ENCODE results near the gene MPP1.
"Not testable (repeated sequence)": the region's sequence is repeated elsewhere in the genome, so short reads cannot be mapped to it uniquely, and the experiment has no call there.

Gene MPP1

DNA sequence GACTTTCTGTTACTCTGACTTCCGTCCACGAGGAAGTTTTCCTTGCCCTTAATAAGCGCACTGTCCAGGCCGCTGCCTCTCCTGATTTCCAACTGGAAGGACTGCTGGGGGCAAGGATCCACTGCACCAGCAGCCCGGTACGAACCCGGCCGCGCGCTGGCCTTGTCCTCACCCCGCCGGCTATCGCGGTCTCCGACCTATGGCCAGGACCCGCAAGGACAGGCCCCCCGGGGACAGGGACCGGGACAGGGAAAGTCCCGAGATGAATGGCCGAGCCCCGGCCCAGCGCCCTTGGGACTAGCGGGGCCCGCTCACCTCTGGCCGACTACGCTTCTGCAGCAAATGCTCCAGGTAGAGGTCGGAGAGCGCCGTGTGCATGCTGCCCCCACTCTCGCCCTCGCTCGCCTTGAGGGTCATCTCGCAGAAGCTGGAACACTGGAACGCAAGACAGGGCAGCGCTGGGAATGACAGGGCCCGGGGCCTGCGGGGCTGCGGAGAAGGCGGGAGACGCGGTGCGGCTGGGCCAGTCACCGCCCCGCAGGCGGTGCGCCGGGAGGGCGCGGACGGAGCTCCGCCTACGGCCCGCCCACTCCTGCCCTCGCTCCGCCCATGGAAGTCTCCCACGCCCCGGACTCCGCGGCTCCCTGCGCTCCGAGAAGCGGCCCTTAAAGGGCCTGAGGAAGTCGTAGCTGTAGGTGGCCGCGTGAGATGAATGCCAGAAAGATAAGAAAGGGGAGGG, at the start of gene MPP1:
TSS of gene MPP1 (minus strand) at position 529 of the 739 bp plus-strand sequence. CDS start at position 417, 112 bp downstream.
- DNase-seq (ENCODE audit: low read depth): peak; percentile 40

DNA sequence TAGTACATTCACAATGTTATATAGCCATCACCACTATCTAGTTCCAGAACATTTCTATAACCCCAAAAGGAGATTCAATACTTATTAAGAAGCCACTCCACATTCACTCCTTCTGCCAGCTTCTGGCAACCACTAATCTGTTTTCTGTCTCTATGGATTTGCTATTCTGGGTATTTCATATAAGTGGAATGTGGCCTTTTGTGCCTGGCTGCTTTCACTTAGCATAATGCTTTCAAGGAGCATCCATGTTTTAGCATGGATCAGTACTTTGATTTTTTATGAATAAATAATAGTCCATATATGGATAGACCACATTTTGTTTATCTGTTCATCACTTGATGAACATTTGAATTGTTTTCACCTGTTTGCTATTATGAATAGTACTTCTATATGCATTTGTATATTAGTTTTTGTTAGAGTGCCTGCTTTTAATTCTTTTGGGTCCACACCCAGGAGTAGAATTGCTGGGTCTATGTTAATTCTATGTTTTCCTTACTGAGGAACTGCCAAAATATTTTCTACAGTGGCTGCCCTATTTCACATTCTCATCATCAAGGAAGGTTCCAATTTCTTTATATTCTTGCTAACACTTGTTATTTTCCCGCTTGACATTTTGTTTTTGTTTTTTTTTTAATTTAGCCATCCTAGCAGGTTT, 45.8 kb upstream of the MPP1 start:
- no peak for DNase-seq (ENCODE audit: low read depth)

DNA sequence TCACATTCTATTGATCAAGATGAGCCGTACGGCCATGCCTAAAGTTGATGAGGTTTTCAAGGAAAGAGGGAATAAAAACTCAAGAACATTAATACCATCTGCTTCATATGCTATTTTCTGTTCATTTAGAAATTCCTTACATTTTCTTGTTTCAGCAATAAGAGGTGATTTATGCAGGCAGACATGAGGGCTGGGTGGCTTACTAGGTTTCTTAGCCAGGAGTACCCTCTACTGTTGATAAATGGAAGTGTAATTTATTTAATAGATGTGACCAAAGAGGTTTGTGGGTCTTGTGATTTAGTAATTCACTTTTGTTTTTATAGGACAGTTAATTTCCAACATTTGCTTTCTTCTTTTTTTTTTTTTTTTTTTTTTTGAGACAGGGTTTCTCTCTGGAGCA, 35.6 kb upstream of the MPP1 start:
- DNase-seq (ENCODE audit: low read depth): no peak

DNA sequence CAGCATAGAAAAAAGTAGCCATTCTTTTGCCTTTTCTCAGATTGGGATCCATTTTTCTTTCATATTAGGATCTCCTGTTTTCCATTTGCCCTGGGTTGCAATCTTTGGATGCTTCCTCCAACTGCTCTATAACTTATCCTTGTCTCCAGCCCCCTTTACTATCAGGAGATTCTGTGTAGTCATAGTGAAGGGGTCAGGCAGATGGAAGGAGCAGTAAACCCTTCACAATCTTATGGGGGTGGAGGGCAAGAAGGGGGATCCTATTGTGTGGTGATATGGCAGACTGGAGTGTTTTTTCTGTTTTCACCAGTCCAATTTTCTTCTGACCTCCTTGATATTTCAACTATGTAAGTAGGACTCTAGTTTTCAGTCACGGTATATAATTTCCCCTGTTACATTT, 30.9 kb upstream of the MPP1 start:
- no peak for DNase-seq (ENCODE audit: low read depth)

DNA sequence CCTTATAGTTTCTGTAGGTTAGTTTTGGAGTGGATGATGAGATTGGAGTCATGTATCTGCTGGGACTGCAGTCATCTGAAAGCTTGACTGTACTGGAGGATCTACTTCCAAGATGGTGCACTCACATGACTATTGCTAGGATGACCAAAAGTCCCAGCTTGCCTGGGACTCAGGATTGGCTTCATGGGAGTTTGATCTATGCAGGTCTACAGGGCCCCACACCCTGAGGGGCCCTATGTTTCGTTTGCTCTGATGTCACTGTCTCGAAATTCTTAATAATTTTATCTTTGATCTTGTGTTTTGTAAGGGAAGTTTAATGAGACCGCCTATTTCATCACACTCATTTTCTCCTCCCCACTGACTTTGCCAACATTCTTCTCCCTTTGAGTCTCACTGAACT, 29.3 kb upstream of the MPP1 start, which contains the start of gene SMIM9:
TSS of gene SMIM9 (minus strand) at position 101 of the 400 bp plus-strand sequence. CDS start 3,806 bp downstream, outside the sequence.
- no peak for DNase-seq (ENCODE audit: low read depth)

DNA sequence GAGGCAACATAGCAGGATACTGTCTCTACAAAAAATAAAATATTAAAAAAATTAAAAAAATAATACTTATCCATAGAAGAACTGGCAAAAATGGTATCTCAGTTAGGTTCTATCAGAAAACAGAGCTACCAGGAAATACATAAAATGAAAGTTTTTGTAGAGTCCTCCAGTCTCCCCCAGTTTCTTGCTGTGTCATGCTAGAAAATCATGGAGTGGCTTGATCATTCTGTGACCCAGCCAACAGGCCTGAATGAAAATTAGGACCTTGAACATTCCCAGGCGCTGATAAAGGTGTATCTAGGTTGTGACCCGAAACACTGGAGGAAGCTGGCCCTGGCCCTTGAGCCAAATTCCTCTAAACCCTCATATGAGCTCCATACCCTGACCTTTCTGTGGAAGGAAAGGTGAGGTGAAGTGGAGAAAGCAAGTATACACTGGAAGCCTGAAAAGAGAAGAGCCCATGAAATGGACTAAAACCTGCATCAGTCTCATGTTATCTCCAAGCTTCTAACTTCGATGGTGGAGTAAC, 28.5 kb upstream of the MPP1 start:
- no peak for DNase-seq (ENCODE audit: low read depth)

DNA sequence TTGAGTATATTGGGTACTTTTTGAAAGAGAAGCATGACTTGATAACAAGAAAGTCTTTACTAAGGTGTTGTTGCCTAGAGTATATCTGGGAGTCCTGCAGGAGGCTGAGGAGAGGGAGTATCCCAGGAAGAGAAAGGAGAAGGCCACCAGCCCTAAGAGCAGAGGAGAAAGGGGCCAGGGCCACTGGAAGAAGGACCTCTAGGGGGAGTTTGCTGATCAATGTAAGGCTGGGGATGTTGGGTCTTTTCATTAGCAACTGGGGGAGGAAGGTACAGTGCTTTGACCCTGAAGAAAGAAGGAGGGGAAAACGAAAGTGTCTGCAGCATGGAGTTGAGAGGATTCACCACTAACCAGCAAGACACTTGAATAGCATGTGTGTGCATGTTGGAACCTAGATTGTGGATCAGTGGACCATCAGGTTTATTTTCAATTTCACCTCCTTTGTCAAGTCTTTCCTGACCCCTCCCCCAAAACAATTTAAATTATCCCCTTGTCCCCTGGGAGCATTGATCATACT, 24.7 kb upstream of the MPP1 start:
- no peak for DNase-seq (ENCODE audit: low read depth)

DNA sequence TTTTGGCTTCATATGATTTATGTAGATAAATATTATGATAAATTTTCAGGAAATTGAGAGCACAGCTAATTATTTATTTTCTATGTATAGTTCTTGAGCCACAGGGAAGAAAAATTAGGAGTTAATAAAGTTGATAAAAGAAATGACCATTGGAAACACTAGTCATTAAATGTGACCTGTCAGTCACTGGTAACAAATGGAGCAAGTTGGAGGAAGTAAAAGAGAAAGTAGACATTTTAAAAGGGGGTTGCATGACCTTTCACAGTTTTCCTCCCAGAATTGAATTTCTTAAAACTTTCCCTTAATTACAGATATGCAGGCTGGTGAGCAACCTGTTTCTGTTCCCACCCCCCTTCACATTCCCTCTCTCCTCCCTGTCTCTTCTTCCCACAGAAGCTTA, 23.8 kb upstream of the MPP1 start:
- no peak for DNase-seq (ENCODE audit: low read depth)

DNA sequence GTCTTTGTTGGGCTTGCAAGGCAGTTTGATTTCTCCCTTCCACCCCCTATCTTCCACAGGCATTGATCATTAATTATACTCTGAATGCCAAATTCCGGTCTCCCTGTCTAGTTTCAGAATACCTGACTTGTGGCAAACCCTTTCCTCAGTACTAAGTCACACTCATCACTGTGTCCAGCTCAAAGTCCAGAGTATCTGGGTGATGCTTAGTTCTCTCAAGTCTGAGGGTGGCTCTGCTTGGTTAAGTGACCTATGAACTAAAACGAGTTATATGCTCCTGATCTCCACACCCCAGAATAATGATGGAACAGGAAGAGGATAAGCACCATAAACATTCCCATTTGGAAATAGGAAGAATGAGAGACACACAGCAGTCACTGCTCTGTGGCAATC, 22.7 kb upstream of the MPP1 start:
- no peak for DNase-seq (ENCODE audit: low read depth)

DNA sequence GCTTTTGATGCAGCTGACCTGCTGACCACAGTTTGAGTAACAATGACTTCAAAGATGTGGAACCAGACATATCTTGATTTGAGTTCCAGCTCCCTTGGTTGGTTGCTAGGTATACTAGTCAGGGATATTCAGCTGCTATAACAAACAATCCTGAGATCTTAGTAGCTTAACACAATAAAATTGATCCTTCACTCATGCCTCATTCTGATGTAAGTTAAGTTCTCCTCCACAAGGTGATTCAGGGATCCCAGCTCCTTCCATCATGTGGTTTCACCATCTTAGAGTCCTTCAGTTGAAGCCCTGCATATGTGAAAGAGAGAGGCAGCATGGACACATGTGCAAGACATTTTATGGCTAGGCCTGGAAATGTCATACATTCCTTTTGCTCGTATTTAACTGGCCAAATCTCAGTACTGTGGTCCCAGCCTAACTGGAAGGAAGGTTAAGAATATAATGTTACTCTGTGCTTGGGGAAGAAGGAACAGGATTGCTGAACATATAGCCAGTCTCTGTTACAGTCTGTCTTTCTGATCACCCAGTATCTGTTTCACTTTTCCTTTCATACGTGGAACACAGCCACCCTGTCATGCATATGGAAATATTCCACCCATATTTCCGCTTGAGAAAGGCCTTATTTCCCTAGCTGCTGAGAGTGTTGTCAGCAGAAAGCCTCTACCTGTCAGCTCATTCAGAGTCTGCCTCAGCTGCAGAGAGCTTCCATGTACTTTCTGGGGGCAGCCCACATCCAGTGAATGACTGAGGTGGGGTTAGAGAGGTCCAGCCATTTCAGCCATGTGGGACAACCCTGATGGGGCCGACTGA, 22.1 kb upstream of the MPP1 start:
- DNase-seq (ENCODE audit: low read depth): no peak

DNA sequence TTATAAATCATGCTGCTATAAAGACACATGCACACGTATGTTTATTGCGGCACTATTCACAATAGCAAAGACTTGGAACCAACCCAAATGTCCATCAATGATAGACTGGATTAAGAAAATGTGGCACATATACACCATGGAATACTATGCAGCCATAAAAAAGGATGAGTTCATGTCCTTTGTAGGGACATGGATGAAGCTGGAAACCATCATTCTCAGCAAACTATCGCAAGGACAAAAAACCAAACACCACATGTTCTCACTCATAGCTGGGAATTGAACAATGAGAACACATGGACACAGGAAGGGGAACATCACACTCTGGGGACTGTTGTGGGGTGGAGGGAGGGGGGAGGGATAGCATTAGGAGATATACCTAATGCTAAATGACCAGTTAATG, 20.3 kb upstream of the MPP1 start:
- not testable (repeated sequence) for DNase-seq (ENCODE audit: low read depth)

DNA sequence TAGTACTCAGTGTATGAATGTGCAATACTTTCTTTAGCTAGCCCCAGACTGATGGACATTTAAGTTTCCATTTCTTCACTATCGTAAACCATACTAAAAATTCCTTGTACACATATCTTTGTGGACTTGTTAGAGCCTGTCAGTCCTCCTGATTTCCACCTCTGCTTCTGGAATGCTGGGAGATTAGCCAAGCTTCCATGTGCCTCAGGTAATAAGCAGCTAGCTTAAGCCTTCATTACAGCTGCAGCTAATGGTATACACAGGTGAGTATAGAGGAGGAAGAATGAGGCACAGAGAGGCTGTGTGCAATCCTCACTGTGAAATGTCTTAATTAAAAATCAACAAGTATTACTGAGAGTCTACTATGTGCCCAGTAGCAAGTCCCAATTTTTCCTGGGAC, 19.4 kb upstream of the MPP1 start:
- DNase-seq (ENCODE audit: low read depth): no peak

DNA sequence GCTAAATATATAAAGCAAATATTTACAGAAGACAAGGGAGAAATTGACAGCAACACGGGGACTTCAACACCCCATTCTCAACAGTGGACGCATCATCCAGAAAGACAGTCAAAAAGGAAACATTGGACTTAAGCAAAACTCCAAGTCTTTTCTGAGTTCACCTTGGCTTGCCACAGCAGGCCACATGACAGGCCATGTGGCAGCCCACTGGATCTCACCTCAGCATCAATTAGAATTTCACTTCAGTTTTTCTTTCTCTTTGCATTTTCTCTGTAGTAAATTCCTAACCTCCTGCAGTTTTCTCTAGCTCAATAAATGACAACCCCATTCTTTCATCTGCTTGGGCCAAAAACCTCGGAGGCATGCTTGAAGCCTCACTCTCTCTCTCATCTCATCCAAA, 16.7 kb upstream of the MPP1 start:
- no peak for DNase-seq (ENCODE audit: low read depth)

DNA sequence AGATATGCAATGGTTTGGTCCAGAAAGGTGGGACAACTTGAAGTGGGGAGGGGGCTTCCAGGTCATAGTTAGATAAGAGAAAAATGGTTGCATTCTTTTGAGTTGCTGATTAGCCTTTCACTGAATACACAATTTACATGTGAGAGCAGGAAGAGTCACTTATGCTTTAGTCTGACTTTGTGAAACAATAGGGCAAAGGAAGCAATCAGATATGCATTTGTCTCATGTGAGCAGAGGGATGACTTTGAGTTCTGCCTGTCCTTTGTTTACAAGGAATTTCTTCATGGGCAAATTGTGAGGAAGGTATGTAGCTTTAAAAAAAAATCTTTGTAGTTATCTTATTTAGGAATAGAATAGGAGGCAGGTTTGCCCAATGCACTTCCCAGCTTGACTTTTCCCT, 16.2 kb upstream of the MPP1 start:
- no peak for DNase-seq (ENCODE audit: low read depth)

DNA sequence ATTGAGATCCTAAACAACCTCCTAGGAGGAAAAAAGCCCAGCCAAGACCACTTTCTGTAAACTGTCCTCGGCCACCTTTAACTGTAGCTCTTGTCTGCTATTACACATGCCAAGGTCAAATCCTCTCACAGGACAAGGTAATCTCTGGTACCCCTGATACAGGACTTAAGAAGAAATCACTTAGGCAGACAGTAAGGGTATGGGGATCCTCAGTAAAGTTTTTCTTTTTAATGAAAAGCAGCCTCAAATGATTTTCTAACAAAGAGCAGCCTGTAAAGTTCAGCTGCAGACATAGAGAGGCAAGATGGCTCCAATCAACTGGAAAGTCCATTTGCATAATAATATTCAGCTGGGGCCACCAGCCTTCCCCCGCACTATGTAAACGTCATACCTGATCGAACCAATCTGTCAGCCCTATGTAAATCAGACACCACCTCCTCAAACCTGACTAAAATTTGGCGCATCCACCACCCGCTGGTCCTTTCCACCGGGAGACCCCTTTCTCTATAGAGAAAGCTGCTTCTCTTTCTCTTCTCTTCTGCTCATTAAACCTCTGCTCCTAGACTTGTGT, 14.6 kb upstream of the MPP1 start:
- no peak for DNase-seq (ENCODE audit: low read depth)

DNA sequence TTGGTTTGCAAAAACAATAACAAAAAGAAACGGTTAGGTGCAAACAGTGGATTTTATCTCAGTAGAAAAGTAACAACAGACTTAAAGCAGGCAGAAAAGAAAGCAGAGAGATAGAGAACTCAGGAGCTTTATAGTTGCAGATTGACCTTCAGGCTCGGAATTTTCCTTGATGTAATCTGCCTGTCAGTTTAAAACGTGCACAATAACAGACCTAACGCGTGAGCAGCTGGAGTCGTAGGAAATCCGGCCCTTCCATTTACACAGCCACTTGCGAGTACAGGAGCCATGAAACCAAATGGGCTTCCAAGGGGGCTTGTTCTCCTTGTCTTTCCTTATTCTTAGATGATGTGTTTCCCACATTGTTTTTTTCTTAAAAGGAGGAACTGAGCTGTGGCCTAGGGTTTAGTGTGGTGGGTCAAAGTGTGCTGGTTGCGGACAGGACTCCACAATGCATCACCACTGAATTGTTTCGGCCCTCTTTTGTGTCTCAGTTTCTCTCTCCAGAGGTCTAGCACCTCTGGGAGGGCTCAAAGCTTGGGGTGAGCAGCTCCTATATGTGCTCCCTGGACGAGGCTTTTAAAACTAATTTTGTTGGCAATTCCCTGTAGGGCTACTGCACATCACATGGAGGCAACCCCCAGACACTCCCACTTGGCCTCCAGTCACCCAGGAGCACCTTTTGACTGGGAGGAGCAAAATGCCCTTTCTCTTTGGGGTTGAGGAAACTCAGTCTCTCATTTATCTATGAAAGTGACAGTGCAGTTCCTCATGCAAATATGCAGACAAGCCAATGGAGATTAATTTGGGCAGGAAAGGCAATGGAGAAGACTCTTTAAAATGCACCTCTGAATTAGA, 13.9 kb upstream of the MPP1 start:
- DNase-seq (ENCODE audit: low read depth): no peak

DNA sequence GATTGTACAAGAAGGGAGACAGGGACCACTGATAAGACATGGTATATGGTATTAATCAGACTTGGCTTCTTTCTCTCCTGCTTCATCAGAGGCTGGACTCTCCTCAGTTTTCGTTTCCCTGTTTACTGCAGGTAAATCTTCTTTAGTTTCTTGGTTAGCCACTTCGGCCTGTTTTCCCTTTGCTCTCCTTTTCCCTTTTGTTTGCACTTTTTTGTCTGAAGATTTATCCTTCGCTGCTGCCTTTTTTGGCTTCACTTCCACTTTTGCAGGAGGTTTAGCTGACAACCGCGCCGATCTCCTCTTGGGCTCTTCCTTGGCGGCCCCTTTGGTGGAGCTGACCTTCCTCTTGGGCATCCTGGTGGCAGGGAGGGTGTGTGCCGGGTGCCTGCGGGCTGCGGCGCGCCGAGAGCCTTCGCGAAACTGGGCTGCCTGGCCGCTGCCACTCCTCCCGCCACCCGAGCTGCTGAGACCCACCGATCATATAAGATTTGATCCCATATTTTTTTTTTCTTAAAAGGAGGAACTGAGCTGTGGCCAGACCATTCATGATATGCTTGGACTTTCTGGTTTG, 11.8 kb upstream of the MPP1 start:
- DNase-seq (ENCODE audit: low read depth): not testable (repeated sequence)

DNA sequence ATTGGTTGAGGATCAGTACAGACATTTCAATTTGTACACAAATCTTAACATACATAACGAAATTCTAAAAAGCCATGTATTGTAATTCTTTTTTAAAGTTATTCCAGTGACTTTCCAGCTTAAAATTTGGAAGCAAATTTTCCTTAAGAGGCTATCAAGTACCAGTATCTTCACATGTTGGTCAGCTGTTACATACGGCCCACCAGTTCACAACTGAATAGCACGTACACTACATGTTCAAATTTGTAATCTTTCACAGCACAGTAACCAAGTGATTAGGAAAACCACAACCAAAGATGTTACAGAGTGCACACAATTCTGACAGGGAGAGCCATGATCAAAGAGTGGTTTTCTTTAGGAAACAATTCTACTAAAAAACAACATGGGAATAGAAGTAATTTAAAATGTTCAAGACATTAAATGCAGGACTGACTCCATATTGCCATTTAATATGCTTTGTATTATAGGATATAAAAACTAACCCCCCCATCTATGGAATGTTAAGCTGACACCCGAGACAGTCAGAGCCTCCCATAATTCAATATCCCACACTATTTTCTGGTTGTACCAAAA, 11.1 kb upstream of the MPP1 start:
- DNase-seq (ENCODE audit: low read depth): not testable (repeated sequence)

DNA sequence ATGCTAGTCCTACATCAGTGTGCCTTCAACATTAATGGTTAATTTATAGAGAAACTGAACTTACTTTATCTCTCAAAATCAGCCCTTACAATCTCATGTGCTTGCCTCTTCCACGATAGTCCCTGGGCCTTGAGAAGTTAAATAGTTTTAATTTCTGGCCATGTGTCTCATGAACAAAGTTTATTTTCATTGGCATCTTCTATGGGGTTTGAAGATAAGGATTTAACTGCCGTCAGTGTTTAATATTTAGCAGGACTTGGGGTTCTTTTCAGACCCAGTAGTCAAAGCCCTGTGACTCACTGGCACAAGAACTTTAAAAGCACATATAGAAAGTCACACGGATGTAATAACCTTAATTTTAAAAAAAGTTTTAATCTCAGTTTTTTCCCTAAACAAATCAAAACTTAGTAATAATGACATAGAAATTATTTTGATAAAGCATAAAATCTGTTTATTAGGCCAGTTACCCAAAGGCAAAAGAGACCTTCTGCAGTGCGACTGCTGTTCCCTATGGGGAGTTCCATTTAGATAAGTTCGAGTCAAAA, 10.1 kb upstream of the MPP1 start:
- DNase-seq (ENCODE audit: low read depth): no peak

DNA sequence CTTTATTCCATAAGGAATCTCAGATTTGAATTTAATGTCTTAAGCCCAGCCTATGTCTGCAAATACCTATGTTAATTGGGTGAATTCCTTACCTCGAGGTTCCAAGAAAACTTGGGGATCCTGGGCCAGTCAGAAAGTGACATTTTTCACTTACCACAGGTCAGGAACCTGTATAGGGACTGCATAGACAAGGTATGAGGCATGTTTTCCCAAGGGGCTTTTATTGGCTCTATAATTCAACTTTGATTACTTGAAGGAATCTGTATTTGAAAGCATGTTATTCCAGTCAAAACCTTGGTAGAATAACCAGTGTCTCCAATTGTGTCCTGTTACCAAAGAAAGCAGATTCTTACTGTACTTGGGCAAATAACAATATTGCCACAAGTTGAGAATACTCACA, 8.5 kb upstream of the MPP1 start:
- DNase-seq (ENCODE audit: low read depth): no peak
